Testis (tissue), 2 donors: ENCODE results near the gene ZBTB48.

ENCODE experiments used
- CTCF ChIP-seq, 3 experiments: fragments of 450-650 bp in 2 of 3; fragments of 200-600 bp in 1 of 3; sonication (generic) in 1 of 3; IDR thresholded peaks; one replicate each; pipeline ENCODE4 v1.5.1; 2016 to 2019; ENCODE audit warnings: antibody characterized with exemption in 3 of 3, mild to moderate bottlenecking in 2 of 3, moderate library complexity in 1 of 3
- POLR2A ChIP-seq: fragments of 450-650 bp; IDR thresholded peaks from one replicate; pipeline ENCODE4 v1.6.1; 2017; ENCODE audit warnings: antibody characterized with exemption, mild to moderate bottlenecking, moderate library complexity

GRCh38 chr1:6637770-6638169, 58.0 kb downstream of the ZBTB48 start:
- TF ChIP-seq POLR2A: no peak
- TF ChIP-seq CTCF (IDR thresholded peaks at IDR 0.05): no peak
